Smooth muscle cell (in vitro differentiated cells): ENCODE data around the gene ARHGEF25. TPM values are rescaled to one million over a fixed set of nuclear protein-coding genes. Genes with fewer than 3 reads are reported as not detected.
A peak's percentile ranks its signal among the peaks of the same experiment; 100 is the strongest.

Experiments
- DNase-seq: peaks from one replicate; lab custom pipeline; 2025; ENCODE audit not compliant: unreplicated experiment; lab: John Stamatoyannopoulos, UW
- H2AFZ ChIP-seq: fragments of 200-600 bp; sonication (generic); 2 replicates; pipeline ENCODE4 v1.6.0; 2016; ENCODE audit warnings: antibody characterized with exemption, low read depth, mild to moderate bottlenecking
- H3F3A ChIP-seq: fragments of 200-600 bp; sonication (generic); 2 replicates; pipeline ENCODE4 v1.6.0; 2017; ENCODE audit warnings: antibody characterized with exemption, low read depth
- H3K27ac ChIP-seq: fragments of 200-600 bp; sonication (generic); 2 replicates; pipeline ENCODE4 v1.5.1; 2016; ENCODE audit warnings: low read depth, mild to moderate bottlenecking
- H3K27me3 ChIP-seq: fragments of 200-600 bp; sonication (generic); 2 replicates; pipeline ENCODE4 v1.6.1; 2016; ENCODE audit warnings: low read depth, mild to moderate bottlenecking
- H3K36me3 ChIP-seq: fragments of 200-600 bp; sonication (generic); 2 replicates; pipeline ENCODE4 v1.5.1; 2016; ENCODE audit warnings: low read depth
- H3K4me1 ChIP-seq: fragments of 200-600 bp; sonication (generic); 2 replicates; pipeline ENCODE4 v1.5.1; 2016; ENCODE audit warnings: low read depth
- H3K4me2 ChIP-seq: fragments of 200-600 bp; sonication (generic); 2 replicates; pipeline ENCODE4 v1.6.0; 2016; ENCODE audit warnings: mild to moderate bottlenecking
- H3K4me3 ChIP-seq: fragments of 200-600 bp; sonication (generic); 2 replicates; pipeline ENCODE4 v1.5.1; 2016; ENCODE audit warnings: mild to moderate bottlenecking
- H3K79me2 ChIP-seq: fragments of 200-600 bp; sonication (generic); 2 replicates; pipeline ENCODE4 v1.6.0; 2016; ENCODE audit warnings: low read depth, mild to moderate bottlenecking
- H3K9ac ChIP-seq: fragments of 200-600 bp; sonication (generic); 2 replicates; pipeline ENCODE4 v1.6.0; 2016; ENCODE audit warnings: low read depth
- H3K9me3 ChIP-seq: fragments of 200-600 bp; sonication (generic); replicated peaks from 2 replicates; pipeline ENCODE4 v1.5.1; 2016; ENCODE audit warnings: low read depth
- H4K20me1 ChIP-seq: fragments of 200-600 bp; sonication (generic); 2 replicates; pipeline ENCODE4 v1.6.0; 2016; ENCODE audit warnings: low read depth
- CTCF ChIP-seq: fragments of 200-600 bp; sonication (generic); IDR thresholded peaks from 2 replicates; pipeline ENCODE4 v1.5.1; 2017; ENCODE audit warnings: borderline replicate concordance, mild to moderate bottlenecking, antibody characterized with exemption; ENCODE audit not compliant: insufficient read depth, poor library complexity, severe bottlenecking
- WGBS: methylation state at CpG from one replicate; pipeline ENCODE4 v1.1.7; 2016; ENCODE audit warnings: low lambda C conversion rate; 5-methylcytosine and 5-hydroxymethylcytosine counted together
- polyA plus RNA-seq: library from polyadenylated mRNA; unstranded; fragments of >200 nt; fragmentation: Nextera tagmentation; extraction: Ambion mirVana; gene quantifications from 2 replicates; pipeline ENCODE4 v1.2.1, GENCODE V29; 2016
- total RNA-seq: library from RNA; depleted of rRNA; stranded (reverse); fragments of >200 nt; gene quantifications from 2 replicates; pipeline ENCODE4 v1.2.3, GENCODE V29; 2014

The ARHGEF25 gene
- total and polyA plus RNA-seq, 2 experiments from 2014 or later, result 3.8 to 13.9 TPM

GRCh38 chr12:57604992-57605810 is 6.0 kb upstream of the ARHGEF25 start:
- WGBS, result 8% methylated on average over 17 of the region's 25 CpGs
- Histone ChIP-seq H3K27ac (peak overlapping the region; percentile 28), H3K9me3 (no peaks in the 10 kb centered on the region), H3K4me3 (peak overlapping the region; percentile 89), H2AFZ (peak overlapping the region; percentile 65), H3K36me3 (no peaks in the 10 kb centered on the region), H3K27me3 (no peaks in the 10 kb centered on the region), H3K4me2 (peak overlapping the region; percentile 100), H3K4me1 (peaks cover 18% of the 10 kb centered on the region), H3K79me2 (no peaks in the 10 kb centered on the region), H3K9ac (peak overlapping the region; percentile 91), H3F3A (peaks cover 17% of the 10 kb centered on the region), H4K20me1 (no peaks in the 10 kb centered on the region)
- TF ChIP-seq CTCF, result no peak
- DNase-seq, result no peak

- H3K4me3 ChIP-seq, result peak overlapping the region; percentile 89
- H3K9ac ChIP-seq, result no peak overlapping the region
Observed at GRCh38 chr12:57605811-57606311, 5.4 kb upstream of the ARHGEF25 start.

GRCh38 chr12:57606399-57606798 is 4.8 kb upstream of the ARHGEF25 start:
- Histone ChIP-seq H3K9me3 (no peaks in the 10 kb centered on the region), H3K27ac (no peak overlapping the region), H3K4me3 (no peak overlapping the region), H2AFZ (no peak overlapping the region), H3K4me1 (peaks cover 26% of the 10 kb centered on the region), H4K20me1 (no peaks in the 10 kb centered on the region), H3K27me3 (no peaks in the 10 kb centered on the region), H3K9ac (no peak overlapping the region), H3K4me2 (no peak overlapping the region), H3K79me2 (no peaks in the 10 kb centered on the region), H3F3A (peaks cover 24% of the 10 kb centered on the region), H3K36me3 (no peaks in the 10 kb centered on the region)
- WGBS, result 83% methylated on average over 2 of the region's 2 CpGs
- no peak for TF ChIP-seq CTCF
- DNase-seq, result no peak

More at GRCh38 chr12:57605811-57606311, 5.4 kb upstream of the ARHGEF25 start:
- no peak overlapping the region for H3K27ac ChIP-seq
- H3K36me3 ChIP-seq, result no peaks in the 10 kb centered on the region
- H3K4me2 ChIP-seq, result peak overlapping the region; percentile 100
- H3K4me1 ChIP-seq, result peaks cover 23% of the 10 kb centered on the region
- no peak for TF ChIP-seq CTCF
- no peak overlapping the region for H2AFZ ChIP-seq
- no peaks in the 10 kb centered on the region for H3K27me3 ChIP-seq
- 82% methylated on average over 4 of the region's 4 CpGs for WGBS
- H3F3A ChIP-seq, result peaks cover 24% of the 10 kb centered on the region
- H3K9me3 ChIP-seq, result no peaks in the 10 kb centered on the region
- DNase-seq, result no peak
- no peaks in the 10 kb centered on the region for H4K20me1 ChIP-seq
- no peaks in the 10 kb centered on the region for H3K79me2 ChIP-seq

GRCh38 chr12:57606821-57607220 is 4.4 kb upstream of the ARHGEF25 start:
- H4K20me1 ChIP-seq, result no peaks in the 10 kb centered on the region
- TF ChIP-seq CTCF, result no peak
- H3K4me3 ChIP-seq, result no peak overlapping the region
- no peak overlapping the region for H3K9ac ChIP-seq
- no peak overlapping the region for H2AFZ ChIP-seq
- no peak for DNase-seq
- H3K27ac ChIP-seq, result no peak overlapping the region
- peaks cover 27% of the 10 kb centered on the region for H3K4me1 ChIP-seq
- no peaks in the 10 kb centered on the region for H3K36me3 ChIP-seq
- H3K9me3 ChIP-seq, result no peaks in the 10 kb centered on the region
- H3F3A ChIP-seq, result peaks cover 24% of the 10 kb centered on the region
- no peak overlapping the region for H3K4me2 ChIP-seq
- H3K27me3 ChIP-seq, result no peaks in the 10 kb centered on the region
- no peaks in the 10 kb centered on the region for H3K79me2 ChIP-seq
- over 99% methylated on average over 10 of the region's 11 CpGs for WGBS
